Measurements from ENCODE around the gene LRRC9.

The LRRC9 gene

DNA sequence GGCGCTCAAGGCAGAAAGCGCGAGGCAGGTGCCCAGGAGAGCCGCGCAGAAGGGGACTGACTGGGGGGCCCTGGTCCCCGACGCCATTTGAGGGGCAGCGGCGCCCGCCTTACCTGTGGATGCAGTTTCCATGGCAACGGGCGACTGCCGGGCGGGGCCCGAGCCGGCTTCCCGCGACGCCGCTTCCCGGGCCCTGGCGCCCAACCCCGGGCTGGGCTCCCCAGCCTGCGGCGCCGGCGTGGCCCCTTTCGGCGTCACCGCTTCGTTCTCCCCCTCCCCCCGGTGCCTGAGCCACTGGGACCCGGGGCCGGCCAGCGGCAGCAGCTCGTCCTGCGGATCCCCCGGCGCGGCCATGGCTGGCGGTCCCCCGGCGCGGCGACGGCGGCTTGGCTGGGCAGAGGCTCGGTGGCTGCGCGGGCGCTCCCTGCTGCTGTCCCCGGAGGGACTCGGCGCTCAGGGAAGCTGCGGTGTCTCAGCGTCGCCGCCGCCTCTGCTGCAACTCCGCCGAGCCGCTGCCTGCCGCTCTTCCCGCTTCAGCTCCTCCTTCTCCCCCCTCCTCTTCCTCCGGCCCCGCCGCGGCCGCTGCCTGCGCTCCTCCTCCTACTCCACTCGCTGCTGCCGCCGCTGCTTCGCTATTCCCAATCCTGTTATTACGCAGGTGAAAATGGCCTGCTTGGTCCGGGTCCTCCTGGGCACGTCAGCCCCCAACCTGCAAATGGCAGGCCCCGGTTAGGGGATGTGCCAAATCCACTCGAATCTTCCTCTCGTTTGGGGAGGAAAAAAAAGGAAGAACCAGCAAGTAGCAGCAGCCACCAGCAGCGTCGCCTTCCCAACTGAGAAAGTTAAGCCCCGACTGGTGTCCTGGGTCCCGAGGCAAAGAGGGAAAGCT, 49.4 kb upstream of the LRRC9 start, which contains the start of gene RTN1 (continued):
- TF ChIP-seq ZFHX2 (tag by site-specific recombination; conservative IDR thresholded peaks at IDR 0.05) (0 out of 2 replicates have a peak, but pooled peaks have one; percentile 19), ZNF398 (tag by site-specific recombination; IDR thresholded peaks at IDR 0.05) (peak; percentile 65), KLF8 (tag by site-specific recombination; IDR thresholded peaks at IDR 0.05) (no peak), ZNF366 (tag by site-specific recombination; conservative IDR thresholded peaks at IDR 0.05) (peak; percentile 37; the same call in 1 of the 2 replicates), ZNF561 (tag by site-specific recombination; IDR thresholded peaks at IDR 0.05; ENCODE audit: borderline replicate concordance) (peak; percentile 60; the same call in 1 of the 2 replicates), ZSCAN30 (tag by site-specific recombination; IDR thresholded peaks at IDR 0.05) (peak; percentile 69; the same call in 1 of the 2 replicates), SP3 (tag by site-specific recombination; IDR thresholded peaks at IDR 0.05) (peak; percentile 33; the same call in 1 of the 2 replicates), CTCF (tag by site-specific recombination; IDR thresholded peaks at IDR 0.05) (peak; percentile 69), ZBTB17 (tag by site-specific recombination; IDR thresholded peaks at IDR 0.05) (peak; percentile 90), ZNF560 (tag by site-specific recombination; IDR thresholded peaks at IDR 0.05; ENCODE audit: borderline replicate concordance) (0 out of 2 replicates have a peak, but pooled peaks have one; percentile 21), SCRT2 (tag by site-specific recombination; IDR thresholded peaks at IDR 0.05) (0 out of 2 replicates have a peak, but pooled peaks have one; percentile 13), ZNF341 (tag by site-specific recombination; IDR thresholded peaks at IDR 0.05; ENCODE audit: low read depth) (peak; percentile 97)
- TF ChIP-seq, protein P1, sequence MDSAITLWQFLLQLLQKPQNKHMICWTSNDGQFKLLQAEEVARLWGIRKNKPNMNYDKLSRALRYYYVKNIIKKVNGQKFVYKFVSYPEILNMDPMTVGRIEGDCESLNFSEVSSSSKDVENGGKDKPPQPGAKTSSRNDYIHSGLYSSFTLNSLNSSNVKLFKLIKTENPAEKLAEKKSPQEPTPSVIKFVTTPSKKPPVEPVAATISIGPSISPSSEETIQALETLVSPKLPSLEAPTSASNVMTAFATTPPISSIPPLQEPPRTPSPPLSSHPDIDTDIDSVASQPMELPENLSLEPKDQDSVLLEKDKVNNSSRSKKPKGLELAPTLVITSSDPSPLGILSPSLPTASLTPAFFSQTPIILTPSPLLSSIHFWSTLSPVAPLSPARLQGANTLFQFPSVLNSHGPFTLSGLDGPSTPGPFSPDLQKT (IDR thresholded peaks at IDR 0.05; ENCODE audit: borderline replicate concordance, low read depth, low read length): no peak
- TF ChIP-seq, protein P2, sequence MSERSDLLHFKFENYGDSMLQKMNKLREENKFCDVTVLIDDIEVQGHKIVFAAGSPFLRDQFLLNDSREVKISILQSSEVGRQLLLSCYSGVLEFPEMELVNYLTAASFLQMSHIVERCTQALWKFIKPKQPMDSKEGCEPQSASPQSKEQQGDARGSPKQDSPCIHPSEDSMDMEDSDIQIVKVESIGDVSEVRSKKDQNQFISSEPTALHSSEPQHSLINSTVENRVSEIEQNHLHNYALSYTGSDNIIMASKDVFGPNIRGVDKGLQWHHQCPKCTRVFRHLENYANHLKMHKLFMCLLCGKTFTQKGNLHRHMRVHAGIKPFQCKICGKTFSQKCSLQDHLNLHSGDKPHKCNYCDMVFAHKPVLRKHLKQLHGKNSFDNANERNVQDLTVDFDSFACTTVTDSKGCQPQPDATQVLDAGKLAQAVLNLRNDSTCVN (tag by site-specific recombination; optimal IDR thresholded peaks at IDR 0.05): peak; percentile 63

GRCh38 chr14:59871166-59871495, 48.8 kb upstream of the LRRC9 start:
- H3K4me3 ChIP-seq (ENCODE audit: low read depth, low read length): peak overlapping the region; percentile 53
- H3K27ac ChIP-seq (ENCODE audit: extremely low read depth, low read depth, low read length): no peak overlapping the region; the same call in 1 of the 2 replicates
- ChIA-PET POLR2A (interaction anchor here (1.2 to 1.3 kb wide), 2 partner anchors 19 to 295 kb away, joined by 3 read pairs; no protein-coding TSS in a partner anchor), CTCF (interaction anchor here (0.6 to 2.1 kb wide), 5 partner anchors 12 to 175 kb away, joined by 3 to 7 read pairs (median 3); no protein-coding TSS in a partner anchor)
- TF ChIP-seq SP3 (tag by site-specific recombination; IDR thresholded peaks at IDR 0.05) (no peak), ZNF335 (tag by site-specific recombination; conservative IDR thresholded peaks at IDR 0.05) (peak; percentile 16; the same call in 1 of the 2 replicates)
- no peaks in the 10 kb centered on the region for H3K9me3 ChIP-seq (ENCODE audit: control insufficient read depth, insufficient read depth, low read depth, low read length)
- no peaks in the 10 kb centered on the region for H3K4me1 ChIP-seq (ENCODE audit: control insufficient read depth, insufficient read depth, low read length)
- no peaks in the 10 kb centered on the region for H3K36me3 ChIP-seq (ENCODE audit: control insufficient read depth in 2 of 2, insufficient read depth in 1 of 2, low read length in 2 of 2)
